ENCODE data around the gene PZP.

GRCh38 chr12:9248435-9248834 is 40.2 kb upstream of the PZP start:
- no peak for TF ChIP-seq POLR2AphosphoS5 (IDR thresholded peaks at IDR 0.05; ENCODE audit: low read depth)
- TF ChIP-seq REST (IDR thresholded peaks at IDR 0.05; ENCODE audit: unreplicated experiment) = no peak
- TF ChIP-seq, protein P1, sequence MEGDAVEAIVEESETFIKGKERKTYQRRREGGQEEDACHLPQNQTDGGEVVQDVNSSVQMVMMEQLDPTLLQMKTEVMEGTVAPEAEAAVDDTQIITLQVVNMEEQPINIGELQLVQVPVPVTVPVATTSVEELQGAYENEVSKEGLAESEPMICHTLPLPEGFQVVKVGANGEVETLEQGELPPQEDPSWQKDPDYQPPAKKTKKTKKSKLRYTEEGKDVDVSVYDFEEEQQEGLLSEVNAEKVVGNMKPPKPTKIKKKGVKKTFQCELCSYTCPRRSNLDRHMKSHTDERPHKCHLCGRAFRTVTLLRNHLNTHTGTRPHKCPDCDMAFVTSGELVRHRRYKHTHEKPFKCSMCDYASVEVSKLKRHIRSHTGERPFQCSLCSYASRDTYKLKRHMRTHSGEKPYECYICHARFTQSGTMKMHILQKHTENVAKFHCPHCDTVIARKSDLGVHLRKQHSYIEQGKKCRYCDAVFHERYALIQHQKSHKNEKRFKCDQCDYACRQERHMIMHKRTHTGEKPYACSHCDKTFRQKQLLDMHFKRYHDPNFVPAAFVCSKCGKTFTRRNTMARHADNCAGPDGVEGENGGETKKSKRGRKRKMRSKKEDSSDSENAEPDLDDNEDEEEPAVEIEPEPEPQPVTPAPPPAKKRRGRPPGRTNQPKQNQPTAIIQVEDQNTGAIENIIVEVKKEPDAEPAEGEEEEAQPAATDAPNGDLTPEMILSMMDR (conservative IDR thresholded peaks at IDR 0.05; ENCODE audit: low read depth in 2 of 2) = no peak
- TF ChIP-seq JUNB (IDR thresholded peaks at IDR 0.05; ENCODE audit: unreplicated experiment) = no peak
- TF ChIP-seq EZH2phosphoT487 (IDR thresholded peaks at IDR 0.05; ENCODE audit: unreplicated experiment) = no peak
- no peak for TF ChIP-seq EZH2 (IDR thresholded peaks at IDR 0.05; ENCODE audit: low read depth, unreplicated experiment)
- no peak for TF ChIP-seq CREB1 (CRISPR knock-in tag; IDR thresholded peaks at IDR 0.05; ENCODE audit: low read depth)
- no peak for TF ChIP-seq NANOG (IDR thresholded peaks at IDR 0.05; ENCODE audit: borderline replicate concordance)
- TF ChIP-seq ZNF462 (CRISPR knock-in tag; IDR thresholded peaks at IDR 0.05) = no peak

Measured in GM23338 (cell line).